Activated naive CD8-positive, alpha-beta T cell treated with anti-CD3 and anti-CD28 coated beads, Interleukin-2, amount 50 U/mL, for 24 hours (primary cell): ENCODE measurements around the gene E2F1.

Experiments
- ATAC-seq: fragments of 150-1000 bp; cut with Tn5 transposase; one replicate; pipeline ENCODE4 v1.10.0; 2021
- DNase-seq: peaks from one replicate; pipeline ENCODE4 v3.0.0; 2021
- H3K27ac Mint-ChIP-seq: one replicate; pipeline ENCODE4 v1.8.0; 2021; ENCODE audit warnings: mild to moderate bottlenecking, mixed read lengths
- H3K27me3 Mint-ChIP-seq: one replicate; pipeline ENCODE4 v1.8.0; 2021; ENCODE audit warnings: mixed read lengths
- H3K36me3 Mint-ChIP-seq: one replicate; pipeline ENCODE4 v1.8.0; 2021; ENCODE audit warnings: low read depth, mixed read lengths
- H3K4me1 Mint-ChIP-seq: one replicate; pipeline ENCODE4 v1.8.0; 2021; ENCODE audit warnings: mixed read lengths
- H3K4me3 Mint-ChIP-seq: one replicate; pipeline ENCODE4 v1.8.0; 2021; ENCODE audit warnings: mild to moderate bottlenecking, moderate library complexity, mixed read lengths
- H3K9me3 Mint-ChIP-seq: one replicate; pipeline ENCODE4 v1.8.0; 2021; ENCODE audit warnings: mixed read lengths

The E2F1 gene

GRCh38 chr20:33664085-33664761, 22.0 kb downstream of the E2F1 start:
- Mint-ChIP-seq H3K27ac (peak overlapping the region; percentile 69), H3K27me3 (no peaks in the 10 kb centered on the region), H3K9me3 (no peaks in the 10 kb centered on the region), H3K4me3 (peak overlapping the region; percentile 82), H3K36me3 (peaks cover 2% of the 10 kb centered on the region), H3K4me1 (peaks cover 29% of the 10 kb centered on the region)
- ATAC-seq (no peak), DNase-seq (no peak)

GRCh38 chr20:33663161-33664084, 22.8 kb downstream of the E2F1 start:
- peaks cover 27% of the 10 kb centered on the region for H3K4me1 Mint-ChIP-seq
- ATAC-seq (peak; percentile 53), DNase-seq (peak; percentile 89)
- H3K27ac Mint-ChIP-seq: peak overlapping the region; percentile 69
- peaks cover 2% of the 10 kb centered on the region for H3K36me3 Mint-ChIP-seq
- no peaks in the 10 kb centered on the region for H3K27me3 Mint-ChIP-seq
- H3K9me3 Mint-ChIP-seq: no peaks in the 10 kb centered on the region
- H3K4me3 Mint-ChIP-seq: peak overlapping the region; percentile 82

DNA sequence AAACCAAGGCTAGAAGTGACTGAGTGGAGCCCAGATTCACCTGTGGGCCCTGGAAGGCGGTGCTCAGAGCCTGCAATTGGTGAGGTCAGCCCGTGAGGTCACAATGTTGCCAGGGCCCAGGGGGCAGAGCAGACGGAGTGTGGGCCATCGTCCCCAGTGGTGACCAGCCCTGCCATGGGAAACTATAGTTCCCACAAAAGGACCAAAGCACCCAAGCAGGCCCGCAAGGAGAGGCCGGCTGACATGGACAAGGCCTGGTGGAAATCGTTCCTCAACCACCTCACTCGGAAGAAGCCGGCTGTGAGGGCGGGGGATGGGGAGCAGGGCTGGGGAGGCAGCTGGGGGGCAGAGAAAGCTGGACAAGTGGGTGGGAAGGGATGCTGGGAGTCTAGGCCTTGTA, 24.0 kb downstream of the E2F1 start, which contains the start of gene C20orf144:
Gene C20orf144, plus strand, starts transcription at position 156 of the 400 bp plus-strand sequence. Its CDS starts 19 bp downstream, at position 175.
- DNase-seq (no peak), ATAC-seq (no peak)
- Mint-ChIP-seq H3K27ac (peak within 1 kb of the TSS; percentile 69), H3K4me1 (peaks cover 25% of the 10 kb centered on the region), H3K36me3 (peaks cover 2% of the 10 kb centered on the region), H3K27me3 (no peaks in the 10 kb centered on the region), H3K4me3 (peak within 1 kb of the TSS; percentile 82), H3K9me3 (no peaks in the 10 kb centered on the region)

DNA sequence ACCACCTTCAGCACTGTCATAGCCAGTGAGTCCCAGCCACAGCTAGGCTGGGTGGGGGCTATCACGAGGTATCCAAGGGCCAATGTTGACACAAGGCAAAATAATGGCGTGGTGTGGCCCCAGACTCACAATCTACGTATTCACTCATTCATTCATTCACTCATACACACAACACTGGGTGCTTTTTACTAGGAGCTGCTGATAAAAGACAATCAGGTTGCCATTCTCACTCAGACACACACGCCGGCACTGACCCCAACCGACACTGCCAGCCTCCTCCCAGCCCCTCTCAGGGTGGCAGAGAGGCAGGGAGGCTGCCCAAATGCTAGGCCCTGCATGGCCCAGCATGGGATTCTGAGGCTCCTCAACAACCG, 25.5 kb downstream of the E2F1 start:
- Mint-ChIP-seq H3K27me3 (no peaks in the 10 kb centered on the region), H3K27ac (no peak overlapping the region), H3K9me3 (no peaks in the 10 kb centered on the region), H3K4me1 (peaks cover 16% of the 10 kb centered on the region), H3K36me3 (no peaks in the 10 kb centered on the region), H3K4me3 (no peak overlapping the region)
- ATAC-seq (no peak), DNase-seq (no peak)

GRCh38 chr20:33660035-33660684, 26.0 kb downstream of the E2F1 start:
- Mint-ChIP-seq H3K27me3 (no peaks in the 10 kb centered on the region), H3K27ac (no peak overlapping the region), H3K36me3 (no peaks in the 10 kb centered on the region), H3K4me1 (peaks cover 14% of the 10 kb centered on the region), H3K9me3 (no peaks in the 10 kb centered on the region), H3K4me3 (no peak overlapping the region)
- ATAC-seq: no peak
- no peak for DNase-seq

DNA sequence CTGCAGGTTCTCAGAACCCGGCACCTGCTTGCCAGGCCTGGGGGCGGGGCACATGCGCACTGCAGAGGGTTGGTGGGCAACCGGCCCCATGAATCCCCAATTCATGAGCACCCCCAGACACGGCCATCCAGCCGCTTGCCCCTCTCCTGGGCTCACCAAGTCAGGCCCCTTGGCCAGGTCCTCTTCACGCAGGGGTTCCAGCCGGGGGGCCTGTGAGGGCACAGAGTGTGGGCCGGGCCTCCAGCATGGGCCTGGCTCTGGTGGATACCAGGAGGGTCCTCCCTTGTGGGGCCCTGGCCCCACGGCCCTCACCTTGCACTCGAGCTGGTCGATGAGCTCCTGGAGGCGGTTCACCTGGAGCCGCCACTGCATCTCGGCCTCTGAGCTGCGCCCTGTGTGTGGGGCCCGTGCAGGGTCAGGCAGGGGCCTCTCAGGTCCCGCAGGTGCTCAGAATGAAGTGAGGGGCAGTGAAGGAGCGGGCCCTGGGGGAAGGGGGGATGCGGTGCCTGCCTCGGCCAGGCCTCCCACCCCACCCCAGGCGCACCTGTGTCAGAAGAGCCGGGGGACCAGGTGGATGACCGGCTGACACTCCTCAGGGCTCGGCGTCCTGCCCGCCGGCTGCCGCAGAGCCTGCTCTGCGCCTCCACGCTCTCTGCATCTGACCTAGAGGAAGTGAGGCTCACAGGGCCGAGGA, 26.7 kb downstream of the E2F1 start:
- no peak overlapping the region for H3K27ac Mint-ChIP-seq
- H3K4me1 Mint-ChIP-seq: peaks cover 8% of the 10 kb centered on the region
- no peaks in the 10 kb centered on the region for H3K27me3 Mint-ChIP-seq
- ATAC-seq (no peak), DNase-seq (no peak)
- H3K9me3 Mint-ChIP-seq: no peaks in the 10 kb centered on the region
- H3K36me3 Mint-ChIP-seq: no peaks in the 10 kb centered on the region
- H3K4me3 Mint-ChIP-seq: no peak overlapping the region

GRCh38 chr20:33658929-33659328, 27.3 kb downstream of the E2F1 start:
- DNase-seq (no peak), ATAC-seq (no peak)
- no peak overlapping the region for H3K4me3 Mint-ChIP-seq
- no peaks in the 10 kb centered on the region for H3K27me3 Mint-ChIP-seq
- H3K4me1 Mint-ChIP-seq: peaks cover 4% of the 10 kb centered on the region
- no peaks in the 10 kb centered on the region for H3K36me3 Mint-ChIP-seq
- no peak overlapping the region for H3K27ac Mint-ChIP-seq
- H3K9me3 Mint-ChIP-seq: no peaks in the 10 kb centered on the region

- no peak overlapping the region for H3K27ac Mint-ChIP-seq
Measured at GRCh38 chr20:33658510-33658909, 27.7 kb downstream of the E2F1 start.

GRCh38 chr20:33657704-33658095, 28.5 kb downstream of the E2F1 start:
- Mint-ChIP-seq H3K27me3 (no peaks in the 10 kb centered on the region), H3K9me3 (no peaks in the 10 kb centered on the region), H3K4me1 (peaks cover 9% of the 10 kb centered on the region), H3K27ac (no peak overlapping the region), H3K36me3 (no peaks in the 10 kb centered on the region), H3K4me3 (no peak overlapping the region)
- ATAC-seq: no peak
- DNase-seq: no peak

More at GRCh38 chr20:33658510-33658909, 27.7 kb downstream of the E2F1 start:
- ATAC-seq: no peak
- Mint-ChIP-seq H3K4me1 (peaks cover 4% of the 10 kb centered on the region), H3K36me3 (no peaks in the 10 kb centered on the region), H3K9me3 (no peaks in the 10 kb centered on the region), H3K27me3 (no peaks in the 10 kb centered on the region), H3K4me3 (no peak overlapping the region)
- no peak for DNase-seq

GRCh38 chr20:33656783-33657703, 29.1 kb downstream of the E2F1 start:
- ATAC-seq (no peak), DNase-seq (no peak)
- peaks cover 12% of the 10 kb centered on the region for H3K4me1 Mint-ChIP-seq
- no peak overlapping the region for H3K27ac Mint-ChIP-seq
- H3K9me3 Mint-ChIP-seq: no peaks in the 10 kb centered on the region
- no peak overlapping the region for H3K4me3 Mint-ChIP-seq
- no peaks in the 10 kb centered on the region for H3K27me3 Mint-ChIP-seq
- no peaks in the 10 kb centered on the region for H3K36me3 Mint-ChIP-seq

DNA sequence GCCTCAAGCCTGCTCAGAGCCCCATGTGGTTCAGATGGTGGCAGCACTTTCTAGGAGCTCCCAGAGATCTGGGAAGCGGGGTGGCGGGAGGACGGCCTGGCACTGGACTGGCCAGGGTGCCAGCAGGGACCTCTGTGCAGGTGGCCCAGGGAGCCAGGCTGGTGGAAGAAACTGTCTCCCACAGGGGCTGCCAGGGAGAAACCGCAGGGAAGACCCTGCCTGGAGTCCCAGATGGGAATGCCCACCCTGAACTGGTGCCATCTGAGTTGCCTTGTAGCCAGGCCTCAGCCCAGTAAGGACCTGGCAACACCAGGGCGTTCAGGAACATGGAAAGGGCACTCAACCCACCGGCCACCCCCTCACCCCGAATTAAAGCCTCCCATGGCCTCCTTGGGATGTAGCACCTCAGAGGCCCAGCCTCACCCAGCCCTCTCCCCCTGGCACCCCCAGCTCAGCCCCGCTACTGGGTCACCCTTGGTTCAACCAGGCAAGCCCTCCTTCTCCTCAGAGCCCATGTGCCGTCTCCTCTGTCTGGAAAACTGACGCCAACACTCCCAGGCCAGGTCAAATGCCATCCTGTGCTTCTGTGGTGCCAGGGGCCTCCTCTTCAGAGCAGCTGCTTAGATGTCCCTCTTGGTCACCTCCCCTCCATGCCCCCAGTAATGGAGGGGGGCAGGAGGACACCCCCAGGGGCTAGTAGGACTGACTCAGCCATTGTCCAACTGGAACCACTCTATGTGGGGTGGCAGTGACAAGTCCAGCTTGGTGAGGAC, 30.0 kb downstream of the E2F1 start:
- no peaks in the 10 kb centered on the region for H3K9me3 Mint-ChIP-seq
- no peaks in the 10 kb centered on the region for H3K36me3 Mint-ChIP-seq
- H3K27me3 Mint-ChIP-seq: no peaks in the 10 kb centered on the region
- DNase-seq: no peak
- no peak overlapping the region for H3K4me3 Mint-ChIP-seq
- ATAC-seq: no peak
- no peak overlapping the region for H3K27ac Mint-ChIP-seq
- H3K4me1 Mint-ChIP-seq: peaks cover 17% of the 10 kb centered on the region

DNA sequence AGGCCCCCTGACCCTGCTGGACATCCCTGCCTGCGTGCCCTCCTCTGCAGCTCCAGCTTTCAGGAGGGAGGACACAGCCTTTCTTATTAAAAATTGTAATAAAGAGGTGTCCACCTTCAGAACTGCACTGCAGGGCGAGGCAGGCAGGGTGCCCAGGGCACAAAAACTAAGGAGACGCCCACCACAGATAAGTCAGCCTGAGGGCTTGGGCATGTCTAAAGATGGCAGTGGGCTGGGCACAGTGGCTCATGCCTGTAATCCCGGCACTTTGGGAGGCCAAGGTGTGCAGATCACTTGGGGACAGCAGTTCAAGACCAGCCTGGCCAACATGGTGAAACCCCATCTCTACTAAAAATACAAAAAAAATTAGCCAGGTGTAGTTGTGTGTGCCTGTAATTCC, 31.0 kb downstream of the E2F1 start:
- Mint-ChIP-seq H3K4me1 (peaks cover 17% of the 10 kb centered on the region), H3K36me3 (no peaks in the 10 kb centered on the region), H3K4me3 (no peak overlapping the region), H3K9me3 (no peaks in the 10 kb centered on the region), H3K27ac (no peak overlapping the region), H3K27me3 (no peaks in the 10 kb centered on the region)
- no peak for DNase-seq
- no peak for ATAC-seq

- DNase-seq (no peak), ATAC-seq (no peak)
- Mint-ChIP-seq H3K4me1 (peaks cover 20% of the 10 kb centered on the region), H3K9me3 (no peaks in the 10 kb centered on the region), H3K27me3 (no peaks in the 10 kb centered on the region), H3K36me3 (no peaks in the 10 kb centered on the region), H3K27ac (no peak overlapping the region), H3K4me3 (no peak overlapping the region)
Measured at GRCh38 chr20:33654680-33655161, 31.5 kb downstream of the E2F1 start.
